Measurements from ENCODE around the gene IER2. TPM values are rescaled to one million over a fixed set of nuclear protein-coding genes. Genes with fewer than 3 reads are reported as not detected.

IER2 gene
- 100 to 1,000 TPM in 3 of 5 donors, 10 to 100 TPM in 2; 32.3 to 421 (median 150) TPM for total RNA-seq
- polyA plus RNA-seq = 10 to 100 TPM; 64.3 to 87.2 (median 64.6) TPM
- long read RNA-seq, donor 1, transcript IER2-203 (1 exons, 2,934 nt) = major isoform, 41 of 41 reads
- long read RNA-seq, donor 1, partial matches to known transcripts = 0 of 41 reads
- long read RNA-seq, donor 1, other reads (novel, unspliced or antisense) = 0 of 41 reads
- long read RNA-seq, donor 2, transcript IER2-203 (1 exons, 2,934 nt) = major isoform, 18 of 19 reads
- long read RNA-seq, donor 2, partial matches to known transcripts = 0 of 19 reads
- long read RNA-seq, donor 2, other reads (novel, unspliced or antisense) = 0 of 19 reads
- long read RNA-seq, donor 3, transcript IER2-203 (1 exons, 2,934 nt) = major isoform, 166 of 166 reads
- long read RNA-seq, donor 3, partial matches to known transcripts = 0 of 166 reads
- long read RNA-seq, donor 3, other reads (novel, unspliced or antisense) = 0 of 166 reads
- long read RNA-seq, donor 4, transcript IER2-203 (1 exons, 2,934 nt) = major isoform, 5 of 5 reads
- long read RNA-seq, donor 4, partial matches to known transcripts = 0 of 5 reads
- long read RNA-seq, donor 4, other reads (novel, unspliced or antisense) = 0 of 5 reads
- long read RNA-seq, donor 5, transcript IER2-203 (1 exons, 2,934 nt) = major isoform, 171 of 171 reads
- long read RNA-seq, donor 5, partial matches to known transcripts = 0 of 171 reads
- long read RNA-seq, donor 5, other reads (novel, unspliced or antisense) = 0 of 171 reads
- long read RNA-seq, donor 6, transcript IER2-203 (1 exons, 2,934 nt) = major isoform, 174 of 174 reads
- long read RNA-seq, donor 6, partial matches to known transcripts = 0 of 174 reads
- long read RNA-seq, donor 6, other reads (novel, unspliced or antisense) = 0 of 174 reads
- long read RNA-seq, donor 7, transcript IER2-203 (1 exons, 2,934 nt) = major isoform, 65 of 65 reads
- long read RNA-seq, donor 7, partial matches to known transcripts = 0 of 65 reads
- long read RNA-seq, donor 7, other reads (novel, unspliced or antisense) = 0 of 65 reads
- long read RNA-seq, donor 8, transcript IER2-203 (1 exons, 2,934 nt) = major isoform, 140 of 140 reads
- long read RNA-seq, donor 8, partial matches to known transcripts = 0 of 140 reads
- long read RNA-seq, donor 8, other reads (novel, unspliced or antisense) = 0 of 140 reads
- long read RNA-seq, donor 9, transcript IER2-203 (1 exons, 2,934 nt) = major isoform, 129 of 130 reads
- long read RNA-seq, donor 9, partial matches to known transcripts = 0 of 130 reads
- long read RNA-seq, donor 9, other reads (novel, unspliced or antisense) = 0 of 130 reads
- long read RNA-seq, donor 10, transcript IER2-203 (1 exons, 2,934 nt) = major isoform, 77 of 78 reads
- long read RNA-seq, donor 10, partial matches to known transcripts = 0 of 78 reads
- long read RNA-seq, donor 10, other reads (novel, unspliced or antisense) = 0 of 78 reads

GRCh38 chr19:13150187-13150930 is at the start of gene IER2, which contains the start of gene STX10:
IER2 (plus strand) TSS chr19:13150411; CDS start chr19:13153187, 2,776 bp downstream.
STX10 (minus strand) TSS chr19:13150375; CDS start chr19:13150173, 202 bp downstream.
- TF ChIP-seq POLR2A (IDR thresholded peaks at IDR 0.05) (peak in 2 of 4 donors; percentile 26 to 65), EP300 (IDR thresholded peaks at IDR 0.05) (no peak), POLR2AphosphoS5 (IDR thresholded peaks at IDR 0.05) (peak; percentile 96 to 98 (median 98)), CTCF (IDR thresholded peaks at IDR 0.05) (peak in 5 of 7 experiments; percentile 36 to 78 (median 50))
- Histone ChIP-seq H3K9me3 (no peaks in the 10 kb centered on the region), H3K27me3 (no peaks in the 10 kb centered on the region), H3K36me3 (peaks cover 0 to 13% (median 7%) of the 10 kb centered on the region in 4 donors), H3K4me3 (peak within 1 kb of the TSS; percentile 85 to 92 (median 88)), H3K27ac (peak within 1 kb of the TSS; percentile 93 to 99 (median 99)), H3K4me1 (peaks cover 13 to 39% (median 30%) of the 10 kb centered on the region in 4 donors)
- intact Hi-C loops (cut with DNase I; ENCODE audit: low total_unique reads) = no loop called here
- WGBS, 5 donors = 0 to 1% (median 0%) methylated on average over 19 to 51 of the region's 51 CpGs
- DNase-seq = peak; percentile 95 to 98

GRCh38 chr19:13100841-13101589 is 49.2 kb upstream of the IER2 start:
- no peaks in the 10 kb centered on the region for H3K9me3 ChIP-seq
- no peak for TF ChIP-seq POLR2A (IDR thresholded peaks at IDR 0.05)
- no peak for TF ChIP-seq EP300 (IDR thresholded peaks at IDR 0.05)
- TF ChIP-seq CTCF (IDR thresholded peaks at IDR 0.05) = no peak
- intact Hi-C loops (cut with DNase I; ENCODE audit: low total_unique reads) = no loop called here
- peaks cover 53 to 95% (median 73%) of the 10 kb centered on the region in 4 donors for H3K4me1 ChIP-seq
- WGBS, 5 donors = 58 to 78% (median 72%) methylated on average over 14 to 18 of the region's 18 CpGs
- H3K27ac ChIP-seq = peak overlapping the region in 4 of 5 donors; percentile 79 to 96 (median 88)
- peak overlapping the region in 3 of 4 donors; percentile 39 to 53 (median 44) for H3K4me3 ChIP-seq
- peak in 1 of 2 donors; percentile 37 for DNase-seq
- H3K36me3 ChIP-seq = peaks cover 0 to 9% (median 3%) of the 10 kb centered on the region in 4 donors
- peaks cover 0 to 6% (median 0%) of the 10 kb centered on the region in 3 donors for H3K27me3 ChIP-seq

GRCh38 chr19:13101590-13102415 is 48.4 kb upstream of the IER2 start:
- intact Hi-C loops (cut with DNase I; ENCODE audit: low total_unique reads) = no loop called here
- peaks cover 45 to 89% (median 66%) of the 10 kb centered on the region in 4 donors for H3K4me1 ChIP-seq
- peaks cover 0 to 6% (median 0%) of the 10 kb centered on the region in 3 donors for H3K27me3 ChIP-seq
- H3K36me3 ChIP-seq = peaks cover 0 to 11% (median 8%) of the 10 kb centered on the region in 4 donors
- no peak for DNase-seq
- TF ChIP-seq POLR2A (IDR thresholded peaks at IDR 0.05) (no peak), CTCF (IDR thresholded peaks at IDR 0.05) (no peak), EP300 (IDR thresholded peaks at IDR 0.05) (no peak)
- WGBS, 5 donors = 63 to 79% (median 74%) methylated on average over 7 of the region's 7 CpGs
- no peaks in the 10 kb centered on the region for H3K9me3 ChIP-seq
- H3K4me3 ChIP-seq = peak overlapping the region; percentile 39 to 53 (median 42)
- peak overlapping the region; percentile 74 to 96 (median 86) for H3K27ac ChIP-seq
